ENCODE measurements around the gene AMPD3.

AMPD3 gene

DNA sequence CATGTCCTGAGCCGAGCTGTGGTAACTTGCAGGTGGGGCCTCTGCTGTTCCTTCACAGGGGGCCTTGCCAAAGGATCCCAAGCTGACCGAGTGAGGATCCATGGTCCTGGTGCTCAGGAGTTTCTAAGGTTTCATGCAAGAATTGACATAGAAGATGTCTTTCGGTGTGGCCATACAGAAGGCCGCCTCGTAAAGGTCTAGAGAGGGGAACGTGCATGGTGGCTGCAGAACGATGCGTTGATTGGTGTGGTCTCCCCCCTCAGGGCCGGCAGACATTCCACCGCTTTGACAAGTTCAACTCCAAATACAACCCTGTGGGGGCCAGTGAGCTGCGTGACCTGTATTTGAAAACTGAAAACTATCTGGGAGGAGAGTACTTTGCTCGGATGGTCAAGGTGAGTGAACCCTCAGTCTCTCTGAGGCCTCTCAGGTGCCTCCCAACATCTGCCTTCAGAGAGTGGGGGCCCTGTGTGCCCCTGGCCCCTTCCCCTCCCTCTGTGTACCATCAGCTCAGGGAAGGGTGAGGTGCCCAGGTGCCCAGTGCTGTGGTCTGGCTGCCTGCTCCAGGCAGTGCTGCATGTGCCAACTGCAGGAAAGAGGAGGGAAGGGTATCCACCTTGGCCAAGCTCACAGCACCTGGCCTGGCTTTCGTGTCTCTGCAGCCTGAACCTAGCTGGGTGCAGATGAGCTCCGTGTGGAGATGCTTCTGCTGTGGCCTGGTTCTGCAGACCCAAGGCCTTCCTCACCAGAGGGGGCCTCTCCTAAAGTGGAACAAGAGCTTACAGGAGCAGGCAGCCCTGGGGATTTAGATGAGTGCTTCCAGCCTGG, 39.8 kb downstream of the AMPD3 start:
- H3K27me3 Mint-ChIP-seq, result no peaks in the 10 kb centered on the region
- DNase-seq, result no peak
- no peak overlapping the region for H3K4me3 Mint-ChIP-seq
- no peak for ATAC-seq (replicated peaks)
- H3K4me1 Mint-ChIP-seq, result peaks cover 20 to 33% of the 10 kb centered on the region in 2 donors
- peaks cover 1 to 5% of the 10 kb centered on the region in 2 donors for H3K9me3 Mint-ChIP-seq
- peaks cover 65 to 86% of the 10 kb centered on the region in 2 donors for H3K36me3 Mint-ChIP-seq
- H3K27ac Mint-ChIP-seq, result peak overlapping the region; percentile 68

DNA sequence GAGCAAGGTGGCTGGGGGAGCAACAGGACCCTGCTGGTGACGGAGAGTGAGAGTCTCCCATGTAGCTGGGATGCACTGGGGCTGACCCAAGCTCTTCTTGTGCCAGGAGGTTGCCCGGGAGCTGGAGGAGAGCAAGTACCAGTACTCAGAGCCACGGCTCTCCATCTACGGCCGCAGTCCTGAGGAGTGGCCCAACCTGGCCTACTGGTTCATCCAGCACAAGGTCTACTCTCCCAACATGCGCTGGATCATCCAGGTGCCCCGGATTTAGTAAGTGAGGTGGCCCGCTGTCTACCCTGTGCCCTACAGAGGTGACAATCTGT, 40.4 kb downstream of the AMPD3 start:
- DNase-seq, result no peak
- H3K27me3 Mint-ChIP-seq, result no peaks in the 10 kb centered on the region
- peaks cover 14 to 27% of the 10 kb centered on the region in 2 donors for H3K4me1 Mint-ChIP-seq
- H3K4me3 Mint-ChIP-seq, result no peak overlapping the region
- H3K9me3 Mint-ChIP-seq, result no peaks in the 10 kb centered on the region
- H3K36me3 Mint-ChIP-seq, result peaks cover 66 to 86% of the 10 kb centered on the region in 2 donors
- H3K27ac Mint-ChIP-seq, result no peak overlapping the region
- ATAC-seq (replicated peaks), result no peak

DNA sequence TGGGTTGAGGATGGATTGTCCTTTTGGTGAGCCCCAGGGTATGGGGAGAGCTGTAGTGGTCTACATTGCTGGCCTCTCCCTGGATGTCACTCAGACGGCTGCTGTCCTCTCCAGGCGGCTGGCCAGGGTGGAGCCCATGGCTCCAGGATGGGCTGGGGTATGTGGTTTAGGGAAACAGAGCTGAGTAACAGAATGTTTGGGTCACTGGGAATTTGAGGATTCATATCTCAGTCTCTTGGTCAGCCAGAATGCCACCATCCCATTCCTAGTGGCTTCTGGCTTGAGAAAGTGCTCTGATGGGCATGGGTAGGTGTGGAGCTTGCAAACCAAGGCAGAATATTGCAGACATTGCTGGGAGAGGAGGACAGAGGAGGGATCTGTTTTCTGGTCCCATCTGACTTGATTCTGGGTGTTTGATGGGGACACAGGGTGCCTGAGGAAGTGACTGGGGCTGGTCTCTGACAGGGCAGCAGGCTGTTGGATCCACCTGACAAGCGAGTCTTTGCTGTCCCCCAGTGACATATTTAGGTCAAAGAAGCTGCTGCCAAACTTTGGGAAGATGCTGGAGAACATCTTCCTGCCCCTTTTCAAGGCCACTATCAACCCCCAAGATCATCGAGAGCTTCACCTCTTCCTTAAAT, 41.4 kb downstream of the AMPD3 start:
- no peaks in the 10 kb centered on the region for H3K27me3 Mint-ChIP-seq
- peaks cover 7 to 20% of the 10 kb centered on the region in 2 donors for H3K4me1 Mint-ChIP-seq
- peaks cover 63 to 83% of the 10 kb centered on the region in 2 donors for H3K36me3 Mint-ChIP-seq
- H3K4me3 Mint-ChIP-seq, result no peak overlapping the region
- peak overlapping the region; percentile 75 for H3K27ac Mint-ChIP-seq
- no peak for ATAC-seq (replicated peaks)
- DNase-seq, result no peak
- H3K9me3 Mint-ChIP-seq, result no peaks in the 10 kb centered on the region

DNA sequence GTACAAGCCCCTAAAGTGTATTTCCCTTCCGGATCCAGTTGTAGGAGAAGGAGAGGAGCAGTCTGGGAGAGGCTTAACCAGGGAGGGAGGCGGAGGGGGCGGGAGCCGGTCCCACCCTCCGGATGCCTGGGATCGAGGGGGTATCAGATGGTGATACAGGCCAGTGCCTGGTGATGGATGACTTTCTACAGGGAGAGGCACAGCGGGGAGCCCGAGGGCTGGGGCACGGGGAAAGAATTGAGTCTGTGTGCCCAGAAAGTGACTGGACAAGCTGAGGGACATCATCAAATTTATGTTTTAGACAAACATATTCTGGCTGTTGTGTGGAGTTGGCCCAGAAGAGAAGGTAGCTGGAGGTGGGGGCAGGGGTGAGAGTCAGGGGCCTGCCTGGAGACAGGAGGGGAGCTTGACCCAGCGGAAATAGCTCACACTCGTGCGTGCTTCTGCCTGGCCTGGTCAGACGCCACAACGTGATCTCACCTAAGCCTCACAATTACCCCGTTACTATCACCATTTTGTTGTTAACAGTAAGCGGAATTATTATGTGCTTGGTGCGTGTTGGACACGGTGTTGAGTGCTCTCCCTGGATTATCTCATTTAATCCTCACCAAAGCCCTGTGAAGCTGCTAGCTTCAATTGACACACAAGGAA, 42.4 kb downstream of the AMPD3 start:
- ATAC-seq (replicated peaks) (no peak), DNase-seq (no peak)
- no peaks in the 10 kb centered on the region for H3K27me3 Mint-ChIP-seq
- H3K4me3 Mint-ChIP-seq, result no peak overlapping the region
- H3K9me3 Mint-ChIP-seq, result no peaks in the 10 kb centered on the region
- H3K27ac Mint-ChIP-seq, result peak overlapping the region; percentile 87
- H3K36me3 Mint-ChIP-seq, result peaks cover 61 to 81% of the 10 kb centered on the region in 2 donors
- H3K4me1 Mint-ChIP-seq, result peaks cover 12 to 19% of the 10 kb centered on the region in 2 donors

DNA sequence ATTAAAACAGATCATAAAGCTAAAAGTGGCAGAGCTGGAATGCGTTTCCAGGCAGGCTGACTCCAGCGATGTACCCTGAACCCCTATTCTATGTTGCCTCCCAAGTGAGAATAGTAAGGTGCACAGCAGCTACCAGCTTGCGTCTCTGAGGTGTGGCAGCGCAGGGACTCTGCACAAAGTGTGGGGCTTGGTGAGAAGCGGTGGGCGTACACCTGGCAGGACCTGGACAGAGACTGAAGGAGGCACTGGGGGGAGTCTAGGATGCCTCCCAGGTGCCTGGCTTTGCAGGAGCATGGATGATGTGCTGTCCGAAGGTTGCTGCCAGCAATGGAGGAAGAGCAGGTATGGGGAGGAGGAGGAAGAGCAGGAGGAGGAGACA, 42.9 kb downstream of the AMPD3 start:
- Mint-ChIP-seq H3K4me1 (peaks cover 11 to 19% of the 10 kb centered on the region in 2 donors), H3K27me3 (no peaks in the 10 kb centered on the region), H3K36me3 (peaks cover 61 to 81% of the 10 kb centered on the region in 2 donors), H3K27ac (no peak overlapping the region), H3K4me3 (no peak overlapping the region), H3K9me3 (no peaks in the 10 kb centered on the region)
- ATAC-seq (replicated peaks) (no peak), DNase-seq (no peak)

DNA sequence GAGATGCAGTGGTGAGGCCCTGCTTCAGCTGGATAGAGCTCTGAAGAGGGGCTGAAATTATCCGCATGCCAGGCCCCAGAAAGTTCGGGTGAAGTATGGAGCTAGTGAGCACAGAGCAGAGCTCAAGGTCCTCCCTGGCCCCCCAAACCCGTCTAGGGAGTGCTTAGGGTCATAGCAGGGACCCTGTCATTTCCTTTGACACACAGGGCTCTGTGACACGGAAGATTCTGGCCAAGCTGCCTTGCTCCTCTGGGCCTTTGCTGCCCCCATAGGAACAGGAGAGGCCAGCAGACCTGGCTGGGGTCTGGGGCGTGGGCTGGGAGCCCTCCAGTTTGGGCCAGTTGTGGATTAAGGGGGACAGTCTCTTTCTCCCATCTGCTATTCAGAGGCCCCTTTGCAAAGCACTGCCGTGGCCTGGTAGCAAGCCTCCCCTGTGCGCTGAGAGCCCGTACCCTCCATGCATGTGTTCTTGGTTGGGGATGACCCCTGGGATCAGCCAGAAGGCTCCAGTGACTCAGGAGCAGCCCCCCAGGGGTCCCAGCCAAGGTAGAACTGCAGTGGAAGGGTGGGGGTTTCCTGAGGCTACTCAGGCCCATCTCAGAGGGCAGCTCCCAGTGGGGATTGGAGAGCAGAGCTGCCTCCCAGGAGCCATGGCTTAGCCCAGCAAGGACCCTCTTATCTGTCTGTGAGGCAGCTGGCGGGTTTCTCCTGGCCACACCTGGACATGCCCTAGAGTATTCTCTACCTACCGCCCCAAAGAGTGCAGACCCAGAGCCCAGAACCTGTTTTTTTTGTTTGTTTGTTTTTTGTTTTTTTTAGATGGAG, 43.6 kb downstream of the AMPD3 start:
- H3K4me3 Mint-ChIP-seq, result no peak overlapping the region

DNA sequence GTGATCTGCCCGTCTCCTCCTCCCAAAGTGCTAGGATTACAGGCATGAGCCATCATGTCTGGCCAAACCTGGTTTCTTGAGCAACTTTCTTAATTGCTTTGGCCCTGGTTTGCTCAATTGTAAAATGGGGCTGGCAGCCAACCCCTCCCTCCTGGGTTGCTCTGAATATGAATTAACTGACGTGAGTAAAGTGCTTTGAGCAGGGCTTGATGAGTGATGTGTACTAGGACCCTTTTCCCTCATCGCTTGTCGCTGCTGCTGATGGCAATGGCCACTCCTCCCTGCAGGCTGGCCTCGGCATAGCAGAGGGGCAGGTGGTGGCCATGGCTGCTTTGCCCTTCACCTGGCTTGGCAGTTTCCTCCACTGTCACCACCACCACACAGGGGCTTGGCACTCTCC, 44.4 kb downstream of the AMPD3 start:
- H3K27ac Mint-ChIP-seq, result no peak overlapping the region
- peaks cover 61 to 80% of the 10 kb centered on the region in 2 donors for H3K36me3 Mint-ChIP-seq
- ATAC-seq (replicated peaks), result no peak

More for the DNA sequence above, 43.6 kb downstream of the AMPD3 start:
- no peak overlapping the region for H3K27ac Mint-ChIP-seq
- ATAC-seq (replicated peaks), result no peak
- no peak for DNase-seq
- no peaks in the 10 kb centered on the region for H3K9me3 Mint-ChIP-seq
- H3K36me3 Mint-ChIP-seq, result peaks cover 56 to 78% of the 10 kb centered on the region in 2 donors
- no peaks in the 10 kb centered on the region for H3K27me3 Mint-ChIP-seq
- peaks cover 12 to 19% of the 10 kb centered on the region in 2 donors for H3K4me1 Mint-ChIP-seq

DNA sequence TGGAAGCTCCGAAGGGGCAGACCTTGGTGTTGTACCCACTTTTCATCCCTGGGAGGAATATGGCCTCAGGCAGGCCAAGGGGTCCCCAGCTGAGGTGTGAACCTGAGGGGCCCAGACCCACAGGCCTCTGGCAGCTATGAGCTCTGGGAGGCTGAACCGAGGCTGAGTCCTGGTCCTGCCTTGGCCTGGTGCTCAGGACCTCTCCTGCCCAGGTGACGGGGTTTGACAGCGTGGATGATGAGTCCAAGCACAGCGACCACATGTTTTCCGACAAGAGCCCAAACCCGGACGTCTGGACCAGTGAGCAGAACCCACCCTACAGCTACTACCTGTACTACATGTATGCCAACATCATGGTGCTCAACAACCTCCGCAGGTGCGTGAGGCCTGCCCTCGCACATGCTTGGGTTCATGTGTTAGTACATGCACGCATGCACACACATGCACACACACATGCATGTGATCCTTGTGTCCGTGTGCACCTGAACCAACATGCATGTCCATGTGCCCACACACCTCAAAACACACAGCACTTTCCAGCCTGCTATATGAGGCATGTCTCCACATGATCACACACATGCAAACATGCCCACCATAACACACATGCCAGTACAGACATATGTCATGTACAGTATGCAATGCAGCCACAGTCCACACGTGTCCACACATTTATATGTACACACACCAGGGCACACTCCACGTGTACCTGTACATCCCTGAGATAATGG, 45.0 kb downstream of the AMPD3 start:
- H3K9me3 Mint-ChIP-seq, result no peaks in the 10 kb centered on the region
- H3K27ac Mint-ChIP-seq, result no peak overlapping the region
- H3K27me3 Mint-ChIP-seq, result no peaks in the 10 kb centered on the region
- no peak for DNase-seq
- H3K4me1 Mint-ChIP-seq, result peaks cover 16 to 26% of the 10 kb centered on the region in 2 donors
- no peak overlapping the region for H3K4me3 Mint-ChIP-seq
- peaks cover 65 to 80% of the 10 kb centered on the region in 2 donors for H3K36me3 Mint-ChIP-seq
- ATAC-seq (replicated peaks), result no peak

More for the DNA sequence above, 44.4 kb downstream of the AMPD3 start:
- no peaks in the 10 kb centered on the region for H3K9me3 Mint-ChIP-seq
- H3K27me3 Mint-ChIP-seq, result no peaks in the 10 kb centered on the region
- DNase-seq, result no peak
- no peak overlapping the region for H3K4me3 Mint-ChIP-seq
- peaks cover 16 to 26% of the 10 kb centered on the region in 2 donors for H3K4me1 Mint-ChIP-seq

DNA sequence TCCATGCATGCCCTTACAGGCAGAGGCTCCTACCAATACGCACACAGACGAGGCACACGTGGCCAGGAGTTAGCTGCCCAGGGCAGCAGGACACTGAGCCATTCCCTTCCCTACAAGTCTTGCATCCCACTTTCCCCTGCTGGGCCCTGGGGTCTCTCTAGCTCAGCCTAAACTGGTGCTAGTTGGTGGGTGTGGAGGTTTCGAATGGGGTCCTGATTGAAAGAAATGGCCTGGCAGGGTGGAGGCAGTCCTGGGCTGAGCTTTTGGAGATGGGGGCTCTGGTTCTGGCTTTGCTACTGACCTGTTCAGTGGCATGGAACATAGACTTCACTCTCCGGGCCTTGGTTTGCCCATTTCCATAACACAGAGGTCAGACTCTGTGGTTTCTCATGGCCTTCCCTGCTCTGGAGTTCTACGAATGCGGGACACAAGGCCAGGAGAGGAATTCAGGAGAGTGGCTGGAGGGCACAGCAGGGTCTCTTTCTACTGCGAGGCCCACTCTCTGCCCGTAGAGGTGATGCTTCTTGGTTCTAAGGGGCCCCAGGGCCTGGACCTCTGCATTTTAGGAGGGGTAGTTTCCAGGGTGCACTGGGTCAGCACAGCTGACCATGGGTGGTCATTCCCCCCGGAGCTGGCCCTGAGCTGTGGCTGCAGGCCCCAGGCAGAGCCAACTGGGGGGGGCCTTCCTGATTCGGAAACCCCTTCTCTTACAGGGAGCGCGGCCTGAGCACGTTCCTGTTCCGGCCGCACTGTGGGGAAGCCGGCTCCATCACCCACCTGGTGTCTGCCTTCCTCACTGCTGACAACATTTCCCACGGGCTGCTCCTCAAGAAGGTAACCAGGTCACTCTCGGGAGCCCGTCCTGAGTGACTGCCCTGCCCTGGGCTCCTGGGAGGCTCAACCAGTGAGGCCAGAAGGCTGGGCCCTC, 46.0 kb downstream of the AMPD3 start:
- Mint-ChIP-seq H3K9me3 (no peaks in the 10 kb centered on the region), H3K4me1 (peaks cover 16 to 26% of the 10 kb centered on the region in 2 donors), H3K4me3 (no peak overlapping the region), H3K36me3 (peaks cover 72 to 79% of the 10 kb centered on the region in 2 donors), H3K27me3 (no peaks in the 10 kb centered on the region), H3K27ac (peak overlapping the region; percentile 33)
- DNase-seq (no peak), ATAC-seq (replicated peaks) (no peak)

DNA sequence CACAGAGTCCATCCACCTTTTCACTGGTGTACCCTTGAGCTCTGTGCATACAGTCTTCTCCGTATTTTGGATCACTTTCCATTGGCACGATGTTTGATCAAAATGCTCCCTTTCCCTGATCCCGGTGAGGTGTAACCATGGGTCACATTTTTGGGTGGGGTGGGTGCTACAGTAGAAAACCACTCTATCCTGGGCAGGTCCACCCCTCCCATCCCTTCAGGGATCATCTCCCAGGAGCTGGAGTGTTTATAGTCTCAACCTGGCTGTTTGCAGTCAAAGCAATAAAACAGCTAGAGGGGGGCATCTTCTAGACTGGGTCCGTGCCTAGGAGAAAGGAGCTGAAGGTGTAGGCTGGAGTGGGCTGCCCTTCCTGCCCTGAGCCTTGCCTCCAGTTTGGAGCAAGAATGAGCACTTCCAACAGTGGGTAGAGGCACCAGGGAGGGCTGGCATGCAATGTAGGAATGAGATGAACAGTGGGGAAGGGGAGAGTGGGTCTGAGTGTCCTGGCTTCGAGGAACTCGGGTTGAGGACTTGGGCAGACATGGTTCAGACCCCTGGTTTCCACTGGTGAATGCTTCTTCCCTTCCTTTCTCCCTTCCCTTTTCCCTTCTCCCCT, 47.1 kb downstream of the AMPD3 start:
- DNase-seq, result no peak
- no peak overlapping the region for H3K4me3 Mint-ChIP-seq
- H3K4me1 Mint-ChIP-seq, result peaks cover 16 to 26% of the 10 kb centered on the region in 2 donors
- H3K27ac Mint-ChIP-seq, result peak overlapping the region; percentile 78
- H3K27me3 Mint-ChIP-seq, result no peaks in the 10 kb centered on the region
- ATAC-seq (replicated peaks), result no peak
- H3K36me3 Mint-ChIP-seq, result peaks cover 65 to 70% of the 10 kb centered on the region in 2 donors
- no peaks in the 10 kb centered on the region for H3K9me3 Mint-ChIP-seq

DNA sequence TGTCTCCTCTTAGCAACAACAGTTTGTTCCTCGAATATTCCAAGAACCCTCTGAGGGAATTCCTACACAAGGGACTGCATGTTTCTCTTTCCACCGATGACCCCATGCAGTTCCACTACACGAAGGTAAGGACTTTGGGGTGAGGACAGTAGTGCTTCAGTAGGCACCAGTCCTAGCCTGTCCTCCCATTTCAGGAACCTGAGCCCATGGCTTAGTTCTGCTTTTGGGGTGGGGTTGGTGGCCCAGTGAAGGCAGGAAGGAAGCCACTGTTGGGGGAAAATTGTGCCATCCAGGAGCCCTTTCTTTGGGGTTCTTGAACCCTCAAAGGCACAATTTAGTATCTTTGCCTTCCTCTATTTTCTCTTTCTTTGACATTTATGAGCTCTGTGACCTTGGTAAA, 47.7 kb downstream of the AMPD3 start:
- Mint-ChIP-seq H3K9me3 (no peaks in the 10 kb centered on the region), H3K27me3 (no peaks in the 10 kb centered on the region), H3K4me3 (no peak overlapping the region), H3K4me1 (peaks cover 16 to 26% of the 10 kb centered on the region in 2 donors), H3K27ac (peak overlapping the region; percentile 78), H3K36me3 (peaks cover 59 to 64% of the 10 kb centered on the region in 2 donors)
- ATAC-seq (replicated peaks) (peak; percentile 64 to 73), DNase-seq (no peak)

DNA sequence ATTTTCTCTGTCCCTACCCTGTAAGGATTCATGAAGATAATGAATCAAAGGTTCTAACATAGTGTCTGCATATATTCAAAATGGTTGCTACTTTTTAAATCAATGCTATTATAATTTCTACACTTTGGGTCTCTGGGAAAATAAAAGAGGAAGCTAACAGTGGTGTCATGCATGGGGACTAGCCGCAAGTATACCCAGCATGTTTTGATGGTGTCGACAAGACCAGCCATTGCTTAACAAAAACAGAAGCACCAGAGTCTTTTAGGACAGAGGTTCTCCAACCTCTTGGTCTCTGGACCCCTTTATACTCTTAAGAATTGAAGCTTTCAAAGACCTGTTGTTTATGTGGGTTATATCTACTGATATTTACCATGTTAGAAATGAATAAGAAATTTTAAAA, 48.2 kb downstream of the AMPD3 start:
- Mint-ChIP-seq H3K36me3 (peaks cover 54 to 60% of the 10 kb centered on the region in 2 donors), H3K27me3 (no peaks in the 10 kb centered on the region), H3K27ac (peak overlapping the region; percentile 78), H3K4me1 (peaks cover 16 to 22% of the 10 kb centered on the region in 2 donors), H3K4me3 (no peak overlapping the region), H3K9me3 (no peaks in the 10 kb centered on the region)
- ATAC-seq (replicated peaks) (peak; percentile 85 to 86), DNase-seq (no peak)

Data from stimulated activated naive B cell treated with anti-CD40 and anti-IgM and Interleukin-4, amounts not matched to agents 10 μg/mL and 1 μg/mL and 100 μg/mL, for 72 hours (primary cell).